ENCODE measurements around the gene RBM48.

- TF ChIP-seq CBX2 (IDR thresholded peaks at IDR 0.05; ENCODE audit: low read depth, low read length) (no peak), CBX2 (CRISPR knock-in tag; IDR thresholded peaks at IDR 0.05; ENCODE audit: low read depth) (no peak), ATF3 (CRISPR knock-in tag; IDR thresholded peaks at IDR 0.05) (no peak)
These were observed 32.0 kb downstream of the RBM48 start for GRCh38 chr7:92560602-92561001.
